Urinary bladder (tissue), 4 donors: Measurements from ENCODE around the gene TCOF1. TPM values are rescaled to one million over a fixed set of nuclear protein-coding genes. Genes with fewer than 3 reads are reported as not detected.

Experiments used
- DNase-seq: peaks from one replicate; pipeline ENCODE4 v3.0.0-alpha.2; 2015; ENCODE audit errors: extremely low spot score
- H3K27ac ChIP-seq: one replicate; pipeline ENCODE4 v1.5.1; 2013; ENCODE audit warnings: low read depth, mild to moderate bottlenecking, moderate library complexity
- H3K36me3 ChIP-seq: one replicate; pipeline ENCODE4 v1.6.1; 2013; ENCODE audit warnings: mild to moderate bottlenecking, moderate library complexity; ENCODE audit not compliant: insufficient read depth
- H3K4me1 ChIP-seq: one replicate; pipeline ENCODE4 v1.6.1; 2013; ENCODE audit warnings: mild to moderate bottlenecking, moderate library complexity; ENCODE audit not compliant: insufficient read depth
- H3K4me3 ChIP-seq: one replicate; pipeline ENCODE4 v1.5.1; 2013; ENCODE audit warnings: low read depth, low read length
- WGBS: extraction: QIAGEN DNeasy Blood & Tissue Kit; methylation state at CpG from one replicate; pipeline ENCODE4 v1.1.7; 2013; 5-methylcytosine and 5-hydroxymethylcytosine counted together
- polyA plus RNA-seq: library from polyadenylated mRNA; stranded (reverse); fragments of 200-250 nt; gene quantifications from one replicate; pipeline ENCODE4 v1.2.3, GENCODE V29; 2013
- total RNA-seq: library from RNA; depleted of rRNA; stranded (reverse); fragments of >200 nt; gene quantifications from one replicate; pipeline ENCODE4 v1.2.3, GENCODE V29; 2014
- donor health status: healthy with polysubstance abuse.
- donor health status: healthy.

Gene TCOF1
- total and polyA plus RNA-seq, 2 donors = 11.9 to 22.8 TPM

GRCh38 chr5:150372639-150373038, 15.1 kb downstream of the TCOF1 start:
- no peak overlapping the region for H3K27ac ChIP-seq
- no peak overlapping the region for H3K4me3 ChIP-seq
- 95% methylated on average over 6 of the region's 6 CpGs for WGBS
- H3K36me3 ChIP-seq = peaks cover 8% of the 10 kb centered on the region
- no peaks in the 10 kb centered on the region for H3K4me1 ChIP-seq
- DNase-seq = no peak

GRCh38 chr5:150374651-150375050, 17.2 kb downstream of the TCOF1 start:
- Histone ChIP-seq H3K27ac (no peak overlapping the region), H3K36me3 (peaks cover 6% of the 10 kb centered on the region), H3K4me1 (no peaks in the 10 kb centered on the region), H3K4me3 (no peak overlapping the region)
- 95% methylated on average over 11 of the region's 11 CpGs for WGBS
- DNase-seq = no peak

GRCh38 chr5:150376799-150377771, 19.6 kb downstream of the TCOF1 start:
- no peak overlapping the region for H3K4me3 ChIP-seq
- H3K36me3 ChIP-seq = peaks cover 6% of the 10 kb centered on the region
- 75% methylated on average over 10 of the region's 10 CpGs for WGBS
- H3K27ac ChIP-seq = no peak overlapping the region
- DNase-seq = no peak
- no peaks in the 10 kb centered on the region for H3K4me1 ChIP-seq

- no peak overlapping the region for H3K27ac ChIP-seq
- H3K36me3 ChIP-seq = peaks cover 8% of the 10 kb centered on the region
- no peak overlapping the region for H3K4me3 ChIP-seq
- no peaks in the 10 kb centered on the region for H3K4me1 ChIP-seq
- 61% methylated on average over 5 of the region's 5 CpGs for WGBS
- DNase-seq = no peak
Observed at GRCh38 chr5:150377964-150378694, 20.6 kb downstream of the TCOF1 start.

GRCh38 chr5:150384701-150385100, 27.2 kb downstream of the TCOF1 start:
- Histone ChIP-seq H3K4me3 (no peak overlapping the region), H3K4me1 (no peaks in the 10 kb centered on the region), H3K36me3 (peaks cover 10% of the 10 kb centered on the region), H3K27ac (no peak overlapping the region)
- 91% methylated on average over 5 of the region's 5 CpGs for WGBS
- DNase-seq = no peak

- Histone ChIP-seq H3K36me3 (peaks cover 7% of the 10 kb centered on the region), H3K4me1 (no peaks in the 10 kb centered on the region), H3K27ac (no peak overlapping the region), H3K4me3 (no peak overlapping the region)
- 81% methylated on average over 15 of the region's 15 CpGs for WGBS
- DNase-seq = no peak
Observed at GRCh38 chr5:150386024-150386855, 28.7 kb downstream of the TCOF1 start.

GRCh38 chr5:150389531-150390266, 32.2 kb downstream of the TCOF1 start:
- no peak for DNase-seq
- H3K4me1 ChIP-seq = no peaks in the 10 kb centered on the region
- peaks cover 8% of the 10 kb centered on the region for H3K36me3 ChIP-seq
- no peak overlapping the region for H3K4me3 ChIP-seq
- H3K27ac ChIP-seq = no peak overlapping the region
- 63% methylated on average over 13 of the region's 13 CpGs for WGBS

- H3K36me3 ChIP-seq = peaks cover 7% of the 10 kb centered on the region
- H3K4me1 ChIP-seq = no peaks in the 10 kb centered on the region
- DNase-seq = no peak
- no peak overlapping the region for H3K4me3 ChIP-seq
- WGBS = 95% methylated on average over 13 of the region's 13 CpGs
- no peak overlapping the region for H3K27ac ChIP-seq
Observed at GRCh38 chr5:150391064-150391834, 33.8 kb downstream of the TCOF1 start.

- 93% methylated on average over 3 of the region's 3 CpGs for WGBS
- Histone ChIP-seq H3K4me1 (no peaks in the 10 kb centered on the region), H3K36me3 (peaks cover 7% of the 10 kb centered on the region), H3K27ac (no peak overlapping the region), H3K4me3 (no peak overlapping the region)
- DNase-seq = no peak
Observed at GRCh38 chr5:150391986-150392385, 34.5 kb downstream of the TCOF1 start.

GRCh38 chr5:150392680-150393079, 35.2 kb downstream of the TCOF1 start:
- no peak overlapping the region for H3K4me3 ChIP-seq
- no peak for DNase-seq
- peaks cover 7% of the 10 kb centered on the region for H3K36me3 ChIP-seq
- 90% methylated on average over 7 of the region's 7 CpGs for WGBS
- no peaks in the 10 kb centered on the region for H3K4me1 ChIP-seq
- H3K27ac ChIP-seq = no peak overlapping the region

GRCh38 chr5:150393096-150393645, 35.7 kb downstream of the TCOF1 start:
- Histone ChIP-seq H3K4me3 (no peak overlapping the region), H3K36me3 (peaks cover 7% of the 10 kb centered on the region), H3K4me1 (no peaks in the 10 kb centered on the region), H3K27ac (no peak overlapping the region)
- DNase-seq = no peak
- WGBS = 80% methylated on average over 3 of the region's 3 CpGs

- Histone ChIP-seq H3K4me3 (no peak overlapping the region), H3K4me1 (no peaks in the 10 kb centered on the region), H3K27ac (no peak overlapping the region), H3K36me3 (peaks cover 7% of the 10 kb centered on the region)
- 72% methylated on average over 3 of the region's 3 CpGs for WGBS
- no peak for DNase-seq
Observed at GRCh38 chr5:150394131-150394530, 36.6 kb downstream of the TCOF1 start.
